Daoy (cell line): ENCODE measurements around the gene ATP8B3. TPM values are rescaled to one million over a fixed set of nuclear protein-coding genes. Genes with fewer than 3 reads are reported as not detected.
A peak's percentile ranks its signal among the peaks of the same experiment; 100 is the strongest.
"Not testable (repeated sequence)": the region's sequence is repeated elsewhere in the genome, so short reads cannot be mapped to it uniquely, and the experiment has no call there.

ENCODE experiments used
- DNase-seq: peaks from one replicate; pipeline ENCODE4 v3.0.0-alpha.2; 2015; ENCODE audit warnings: low read depth
- total RNA-seq: library from RNA; depleted of rRNA; stranded (reverse); fragments of >200 nt; shearing (Covaris generic); gene quantifications from 2 replicates; pipeline ENCODE4 v1.2.3, GENCODE V29; 2014

Gene ATP8B3
- total RNA-seq, 1 experiment from 2014 or later = 1.8 TPM

GRCh38 chr19:1797313-1797712 lies 14.8 kb downstream of the ATP8B3 start:
- DNase-seq = not testable (repeated sequence)

GRCh38 chr19:1796395-1797142 lies 15.5 kb downstream of the ATP8B3 start:
- DNase-seq = no peak

- DNase-seq = peak; percentile 42
Measured at GRCh38 chr19:1794424-1795172, 17.5 kb downstream of the ATP8B3 start.

GRCh38 chr19:1791879-1792278 lies 20.2 kb downstream of the ATP8B3 start:
- no peak for DNase-seq

GRCh38 chr19:1790054-1790792 lies 21.9 kb downstream of the ATP8B3 start:
- no peak for DNase-seq

GRCh38 chr19:1789261-1790041 lies 22.6 kb downstream of the ATP8B3 start:
- DNase-seq = peak; percentile 67

GRCh38 chr19:1787116-1787515 lies 25.0 kb downstream of the ATP8B3 start:
- no peak for DNase-seq

- DNase-seq = no peak
Measured at GRCh38 chr19:1786668-1787067, 25.4 kb downstream of the ATP8B3 start.

- no peak for DNase-seq
Measured at GRCh38 chr19:1785310-1785709, 26.8 kb downstream of the ATP8B3 start.

GRCh38 chr19:1783874-1784273 lies 28.2 kb downstream of the ATP8B3 start:
- no peak for DNase-seq

GRCh38 chr19:1783354-1783753 lies 28.7 kb downstream of the ATP8B3 start:
- no peak for DNase-seq

GRCh38 chr19:1782521-1782920 lies 29.6 kb downstream of the ATP8B3 start:
- no peak for DNase-seq

- DNase-seq = peak; percentile 48
Measured at GRCh38 chr19:1780272-1780958, 31.7 kb downstream of the ATP8B3 start.

GRCh38 chr19:1779574-1779973 lies 32.5 kb downstream of the ATP8B3 start:
- no peak for DNase-seq

- no peak for DNase-seq
Measured at GRCh38 chr19:1777149-1777548, 34.9 kb downstream of the ATP8B3 start.

- DNase-seq = no peak
Measured at GRCh38 chr19:1776606-1777147, 35.4 kb downstream of the ATP8B3 start.

GRCh38 chr19:1775951-1776605 lies 36.0 kb downstream of the ATP8B3 start:
- no peak for DNase-seq

- DNase-seq = no peak
Measured at GRCh38 chr19:1774989-1775772, 36.9 kb downstream of the ATP8B3 start.

GRCh38 chr19:1773184-1773583 lies 38.9 kb downstream of the ATP8B3 start:
- peak; percentile 83 for DNase-seq
